ENCODE measurements around the gene SOHLH1. TPM values are rescaled to one million over a fixed set of nuclear protein-coding genes. Genes with fewer than 3 reads are reported as not detected.

SOHLH1 gene
- total and polyA plus RNA-seq, 2 of the 13 experiments (the other 11 are each of a cell fraction or from before 2014, with no cell fraction given) = 0.15 TPM

DNA sequence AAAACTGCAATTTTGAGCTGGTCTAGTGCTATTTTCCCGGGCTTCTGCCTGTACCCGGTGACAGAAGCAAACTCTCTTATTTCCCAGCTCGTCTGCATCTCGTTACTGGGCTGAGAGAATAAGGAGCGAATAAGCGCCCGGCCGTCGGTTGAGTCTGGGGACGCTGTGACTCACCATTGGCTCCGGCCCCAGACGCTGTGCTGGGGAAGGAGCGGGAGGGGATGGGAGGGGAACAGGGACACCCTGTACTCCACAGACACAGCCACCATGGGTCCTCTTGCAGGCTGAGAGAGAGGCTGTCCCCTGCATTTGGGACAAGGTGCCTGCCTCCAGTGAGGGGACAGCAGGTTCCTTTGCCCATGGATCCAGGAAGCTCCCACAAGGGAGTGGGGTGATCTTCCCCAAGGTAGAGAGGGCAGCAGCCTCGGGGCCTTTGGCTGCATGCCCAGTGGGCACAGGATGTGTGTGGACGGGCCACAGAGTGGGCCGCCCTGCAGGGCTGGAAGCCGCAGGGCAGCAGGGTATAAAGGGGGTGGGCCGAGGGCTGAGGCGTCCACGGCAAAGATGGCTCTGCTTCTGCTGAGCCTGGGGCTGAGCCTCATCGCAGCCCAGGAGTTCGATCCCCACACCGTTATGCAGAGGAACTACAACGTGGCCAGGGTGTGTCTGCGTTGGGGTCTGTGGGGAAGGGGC is 36.4 kb downstream of the SOHLH1 start, which contains the start of gene LCN9:
LCN9 (plus strand) TSS at position 552 of the 693 bp plus-strand sequence; CDS start at position 565, 13 bp downstream.
- intact Hi-C loops (cut with micrococcal nuclease; ENCODE audit: unreplicated experiment) = no loop called here
- Histone ChIP-seq H3K4me2 (ENCODE audit: low read depth, low read length) (no peak within 1 kb of the TSS), H3K36me3 (replicated peaks in 1 of 2; ENCODE audit: control insufficient read depth in 1 of 2, insufficient read depth in 2 of 2, low read length in 2 of 2) (no peaks in the 10 kb centered on the region), H3K9ac (ENCODE audit: insufficient read depth, low read depth, low read length) (no peak within 1 kb of the TSS), H2AFZ (ENCODE audit: low read length) (no peak within 1 kb of the TSS), H3K27ac (ENCODE audit: extremely low read length, insufficient read depth, low read length) (no peak within 1 kb of the TSS), H3K4me3 (replicated peaks in 1 of 3; ENCODE audit: insufficient read depth in 1 of 3, low read depth in 2 of 3, low read length in 3 of 3) (no peak within 1 kb of the TSS), H4K20me1 (ENCODE audit: insufficient read depth, low read length) (0 out of 2 replicates have a peak, but pooled peaks cover 2% of the 10 kb centered on the region), H3K4me1 (ENCODE audit: insufficient read depth, low read length) (0 out of 2 replicates have a peak, but pooled peaks cover 5% of the 10 kb centered on the region), H3K27me3 (ENCODE audit: control insufficient read depth in 1 of 2, insufficient read depth in 2 of 2, low read length in 2 of 2) (peaks cover 9 to 64% of the 10 kb centered on the region in 2 experiments), H3K9me3 (ENCODE audit: low read length) (no peaks in the 10 kb centered on the region), H3K79me2 (ENCODE audit: insufficient read depth, low read length) (no peaks in the 10 kb centered on the region)
- TF ChIP-seq FOXO4 (CRISPR knock-in tag; conservative IDR thresholded peaks at IDR 0.05) = no peak
- no peak for TF ChIP-seq ARID5B (CRISPR knock-in tag; IDR thresholded peaks at IDR 0.05)
- no peak for TF ChIP-seq TOPORS (CRISPR knock-in tag; IDR thresholded peaks at IDR 0.05)
- TF ChIP-seq, protein P1, sequence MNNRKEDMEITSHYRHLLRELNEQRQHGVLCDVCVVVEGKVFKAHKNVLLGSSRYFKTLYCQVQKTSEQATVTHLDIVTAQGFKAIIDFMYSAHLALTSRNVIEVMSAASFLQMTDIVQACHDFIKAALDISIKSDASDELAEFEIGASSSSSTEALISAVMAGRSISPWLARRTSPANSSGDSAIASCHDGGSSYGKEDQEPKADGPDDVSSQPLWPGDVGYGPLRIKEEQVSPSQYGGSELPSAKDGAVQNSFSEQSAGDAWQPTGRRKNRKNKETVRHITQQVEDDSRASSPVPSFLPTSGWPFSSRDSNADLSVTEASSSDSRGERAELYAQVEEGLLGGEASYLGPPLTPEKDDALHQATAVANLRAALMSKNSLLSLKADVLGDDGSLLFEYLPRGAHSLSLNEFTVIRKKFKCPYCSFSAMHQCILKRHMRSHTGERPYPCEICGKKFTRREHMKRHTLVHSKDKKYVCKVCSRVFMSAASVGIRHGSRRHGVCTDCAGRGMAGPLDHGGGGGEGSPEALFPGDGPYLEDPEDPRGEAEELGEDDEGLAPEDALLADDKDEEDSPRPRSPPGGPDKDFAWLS (CRISPR knock-in tag; IDR thresholded peaks at IDR 0.05; ENCODE audit: borderline replicate concordance) = no peak
- TF ChIP-seq CSRNP2 (CRISPR knock-in tag; conservative IDR thresholded peaks at IDR 0.05; ENCODE audit: low read depth) = no peak
- TF ChIP-seq TCF7 (IDR thresholded peaks at IDR 0.05; ENCODE audit: low read depth) = no peak
- no peak for TF ChIP-seq DNMT1 (CRISPR knock-in tag; IDR thresholded peaks at IDR 0.05)
- no peak for TF ChIP-seq GFI1 (CRISPR knock-in tag; IDR thresholded peaks at IDR 0.05; ENCODE audit: borderline replicate concordance)
- no peak for TF ChIP-seq ZHX1 (CRISPR knock-in tag; IDR thresholded peaks at IDR 0.05; ENCODE audit: low read depth)
- DNase-seq (ENCODE audit: low spot score) (no peak), ATAC-seq (no peak), FAIRE-seq (no peak)
- in situ Hi-C loops (cut with HindIII; ENCODE audit: extremely low pct_ligation_motif_present, low pct_unique_long_range_greater_than_20kb) = no loop called here
- POLR2A ChIA-PET = no interaction called here
- WGBS (ENCODE audit: low lambda C conversion rate) = 26% methylated on average over 13 of the region's 25 CpGs
- no TSS peak for BruUV-seq (replicated peaks)
- CTCF ChIA-PET (ENCODE audit: low intra/inter-chr PET ratio, low total read pairs) = no interaction called here

All from HepG2 (cell line).